ENCODE measurements around the gene SPATA31D3. TPM values are rescaled to one million over a fixed set of nuclear protein-coding genes. Genes with fewer than 3 reads are reported as not detected.

SPATA31D3 gene
- total RNA-seq, 1 donor from 2014 or later: not detected

- Mint-ChIP-seq H3K27me3 (ENCODE audit: unreplicated experiment) (peaks cover 15% of the 10 kb centered on the region), H3K36me3 (ENCODE audit: unreplicated experiment) (no peaks in the 10 kb centered on the region), H3K4me3 (ENCODE audit: unreplicated experiment) (no peak overlapping the region), H3K4me1 (ENCODE audit: unreplicated experiment) (no peaks in the 10 kb centered on the region), H3K9me3 (ENCODE audit: unreplicated experiment) (peaks cover 9% of the 10 kb centered on the region), H3K27ac (ENCODE audit: unreplicated experiment) (no peak overlapping the region)
- no peak for DNase-seq (ENCODE audit: extremely low spot score, unreplicated experiment)
- no peak for TF ChIP-seq CTCF (IDR thresholded peaks at IDR 0.05)
These were observed 50.4 kb downstream of the SPATA31D3 start for GRCh38 chr9:81993656-81994055.

Other genes with a start within 250 kb of the SPATA31D3 start
- not detected in 2 replicates for gene SPATA31D4, start 15.1 kb upstream of the SPATA31D3 start, total RNA-seq
- gene SPATA31D1, start 45.3 kb downstream of the SPATA31D3 start, total RNA-seq: not detected in 2 replicates

All from osteocyte (in vitro differentiated cells).